Hematopoietic multipotent progenitor cell treated with erythropoietin and hydrocortisone succinate and interleukin-3 and kit ligand, for 8 days (in vitro differentiated cells): ENCODE measurements around the gene DENND5B.
"Not testable (repeated sequence)": the region's sequence is repeated elsewhere in the genome, so short reads cannot be mapped to it uniquely, and the experiment has no call there.

Experiments used
- DNase-seq: peaks from one replicate; pipeline ENCODE4 v3.0.0-alpha.2; 2015

The DENND5B gene

DNA sequence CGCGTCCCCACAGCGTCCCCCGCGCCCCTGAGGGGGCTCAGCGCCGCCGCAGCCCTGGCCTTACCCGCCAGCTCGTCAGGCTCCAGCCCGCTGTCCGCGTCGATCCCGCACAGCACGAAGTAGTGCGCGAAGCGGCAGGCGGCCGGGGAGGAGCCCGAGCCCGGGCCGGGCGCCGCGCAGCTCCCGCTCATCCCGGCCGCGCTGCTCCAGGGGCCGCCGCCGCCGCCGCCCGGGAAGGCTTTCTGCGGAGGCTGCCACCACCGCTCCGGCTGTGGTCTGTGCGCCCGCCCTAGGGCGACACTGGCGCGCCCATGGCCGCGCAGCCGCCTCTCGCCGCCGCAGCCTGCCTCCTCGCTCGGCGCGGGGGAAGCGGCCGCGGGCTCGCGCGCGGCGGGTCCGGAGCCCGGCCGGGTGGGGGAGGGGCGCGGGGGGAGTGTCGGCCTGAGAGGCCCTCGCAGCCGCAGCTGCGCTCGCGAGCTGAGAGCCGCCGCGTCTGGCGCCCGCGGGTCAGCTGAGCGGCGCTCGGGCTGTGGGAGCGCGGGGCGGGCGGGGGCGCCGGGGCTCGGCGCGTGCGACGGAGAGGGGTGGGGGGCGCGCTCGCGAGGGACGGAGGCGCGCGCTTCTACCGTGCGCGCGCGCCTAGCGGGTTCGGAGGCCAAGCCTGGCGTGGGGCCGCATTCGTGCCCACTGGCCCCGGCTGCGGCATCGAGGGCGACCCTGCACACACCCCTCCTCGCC is at the start of gene DENND5B:
Gene DENND5B (minus strand): TSS at position 495 of the 738 bp plus-strand sequence. CDS start 304 bp downstream, at position 191.
- DNase-seq, result peak; percentile 40

DNA sequence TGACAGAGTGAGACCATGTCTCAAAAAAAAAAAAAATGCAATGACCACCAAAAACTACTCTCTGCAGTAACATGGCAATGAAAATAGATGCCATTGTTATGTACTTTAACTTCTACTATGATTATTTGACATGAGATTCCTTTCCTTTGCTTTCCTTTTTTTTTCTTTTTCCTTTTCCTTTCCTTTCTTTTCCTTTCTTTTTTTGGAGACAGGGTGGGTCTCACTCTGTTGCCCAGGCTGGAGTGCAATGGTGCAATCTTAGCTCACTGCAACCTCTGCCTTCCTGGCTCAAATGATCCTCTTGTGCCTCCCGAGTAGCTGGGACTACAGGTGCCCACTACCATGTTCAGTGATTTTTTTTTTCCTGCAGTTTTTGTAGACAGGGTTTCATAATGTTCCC is 43.7 kb upstream of the DENND5B start:
- DNase-seq, result no peak

DNA sequence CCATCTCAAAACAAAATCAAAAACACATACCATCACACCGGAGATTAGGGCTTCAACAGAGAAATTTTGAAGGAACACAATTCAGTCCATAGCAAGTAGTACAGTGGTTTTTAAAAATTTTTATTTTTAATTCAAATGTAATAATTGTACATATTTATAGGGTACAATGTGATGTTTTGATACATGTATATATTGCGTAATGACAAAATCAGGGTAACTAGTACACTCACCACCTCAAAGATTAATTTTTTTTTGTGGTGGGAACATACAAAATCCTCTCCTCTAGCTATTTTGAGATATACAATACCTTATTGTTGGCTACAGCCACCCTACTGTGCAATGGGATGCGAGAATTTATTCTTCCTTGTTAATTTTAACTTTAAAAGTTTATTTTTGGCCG is 42.5 kb upstream of the DENND5B start:
- no peak for DNase-seq

DNA sequence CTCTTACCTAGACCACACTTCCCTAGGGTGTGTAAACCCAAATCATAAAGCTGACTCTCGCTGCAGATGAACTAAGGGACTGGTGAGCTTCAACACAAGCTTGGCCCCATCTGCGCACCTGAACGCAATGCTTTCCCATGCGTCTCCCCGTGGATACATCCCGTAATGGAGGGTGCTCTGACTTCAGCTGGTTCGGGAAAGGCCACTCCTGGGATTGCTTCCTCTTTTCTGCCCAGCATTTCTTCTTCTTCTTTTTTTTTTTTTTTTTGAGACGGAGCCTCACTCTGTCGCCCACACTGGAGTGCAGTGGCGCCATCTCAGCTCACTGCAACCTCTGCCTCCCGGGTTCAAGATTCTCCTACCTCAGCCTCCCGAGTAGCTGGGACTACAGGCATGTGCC is 40.9 kb upstream of the DENND5B start:
- DNase-seq, result no peak

DNA sequence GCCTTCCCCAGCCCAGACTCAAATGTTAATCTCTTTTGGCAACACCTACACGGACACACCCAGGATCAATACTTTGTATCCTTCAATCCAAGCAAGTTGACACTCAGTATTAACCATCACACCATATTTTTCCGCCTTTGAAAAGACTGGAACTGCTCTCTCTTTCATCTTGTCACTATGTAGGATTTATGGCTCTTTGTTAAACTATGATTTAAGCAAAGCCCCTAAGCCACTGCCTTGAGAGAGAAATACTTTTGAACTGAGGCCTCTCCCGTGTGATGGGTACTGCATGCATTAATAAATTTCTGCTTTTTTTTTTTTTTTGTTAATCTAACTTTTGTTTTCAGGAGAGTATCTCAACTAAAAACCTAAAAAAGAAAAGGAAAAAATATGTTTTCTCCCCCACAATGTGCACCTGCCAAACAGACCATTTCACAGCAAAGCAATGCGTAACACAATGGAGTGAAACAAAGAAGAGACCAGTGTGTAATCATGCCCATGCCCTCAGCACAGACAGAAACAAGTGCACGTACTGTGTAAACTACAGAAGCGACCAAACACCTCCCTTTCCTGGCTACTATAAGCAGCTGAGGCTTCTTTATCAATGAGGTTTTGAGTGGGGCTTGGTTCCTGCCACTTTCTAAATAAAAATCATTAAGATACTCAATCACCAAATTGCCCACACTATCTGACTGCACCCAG is 40.2 kb upstream of the DENND5B start:
- DNase-seq, result no peak

DNA sequence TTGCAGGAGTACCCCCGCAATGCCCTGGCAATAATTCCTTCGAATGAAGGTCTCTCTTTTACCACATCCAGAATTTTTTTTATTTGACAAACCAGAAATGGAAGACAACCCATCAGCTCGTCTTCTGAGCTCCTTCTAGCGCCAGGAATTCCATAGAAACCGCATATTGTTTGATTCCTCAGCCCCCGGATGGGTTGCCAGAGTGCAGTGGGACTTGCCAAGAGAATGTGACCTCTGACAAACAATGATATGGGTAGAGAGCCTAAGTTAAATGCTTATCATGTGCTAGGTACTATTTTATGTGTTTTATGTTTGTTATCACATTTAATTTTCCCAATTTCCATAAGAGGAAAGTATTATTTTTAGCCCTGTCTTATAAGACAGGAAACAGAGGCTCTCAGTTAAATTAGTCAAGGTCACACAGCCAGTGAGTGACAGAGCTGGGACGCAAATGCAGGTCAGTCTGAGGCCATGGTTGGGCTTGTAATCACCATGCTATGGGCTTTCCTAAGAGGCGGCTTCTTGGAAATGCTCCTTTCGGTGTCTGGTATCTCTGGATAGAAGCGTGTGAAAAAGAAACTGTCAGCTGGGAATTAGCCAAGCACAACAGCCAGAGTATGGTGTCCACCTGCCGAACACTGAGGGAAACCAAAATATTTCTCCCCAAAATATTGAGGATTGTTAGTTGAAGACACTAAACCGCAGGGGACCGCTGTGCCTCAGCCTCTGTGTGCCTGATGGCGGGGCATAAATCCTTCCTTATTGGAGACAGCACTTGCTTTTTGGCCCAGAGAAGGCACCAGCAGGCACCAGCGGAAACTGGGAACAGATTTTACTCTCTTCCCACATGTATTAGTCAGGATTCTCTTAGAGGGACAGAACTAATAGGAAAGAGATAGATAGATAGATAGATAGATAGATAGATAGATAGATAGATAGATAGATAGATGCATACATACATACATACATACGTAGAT is 39.1 kb upstream of the DENND5B start:
- DNase-seq, result no peak

DNA sequence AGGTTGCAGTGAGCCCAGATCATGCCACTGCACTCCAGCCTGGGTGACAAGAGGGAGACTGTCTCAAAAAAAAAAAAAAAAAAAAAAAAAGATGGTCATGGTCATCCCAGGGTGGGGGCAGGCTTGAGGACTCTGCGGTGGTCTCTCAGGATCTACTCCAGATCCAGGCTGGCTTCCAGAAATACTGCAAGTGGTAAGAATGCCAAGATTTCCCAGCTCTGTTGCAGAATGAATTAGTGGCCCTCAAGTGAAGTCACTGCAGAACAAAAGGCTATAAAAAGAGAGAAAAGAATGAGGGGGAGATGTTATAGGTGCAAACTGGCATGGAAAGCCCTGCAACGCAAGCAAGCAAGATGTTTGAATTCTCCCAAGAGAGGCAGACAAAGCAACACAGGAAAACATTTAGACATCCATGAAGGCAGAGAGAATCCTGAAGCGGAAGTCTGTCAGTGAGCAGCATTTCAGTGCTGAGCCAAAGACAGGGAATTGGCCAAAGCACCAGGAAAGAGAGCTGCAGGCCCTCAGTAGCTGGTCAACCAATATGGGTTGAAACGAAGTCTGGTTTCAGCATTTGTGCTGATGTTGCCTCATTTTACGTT is 36.6 kb upstream of the DENND5B start:
- DNase-seq, result no peak

DNA sequence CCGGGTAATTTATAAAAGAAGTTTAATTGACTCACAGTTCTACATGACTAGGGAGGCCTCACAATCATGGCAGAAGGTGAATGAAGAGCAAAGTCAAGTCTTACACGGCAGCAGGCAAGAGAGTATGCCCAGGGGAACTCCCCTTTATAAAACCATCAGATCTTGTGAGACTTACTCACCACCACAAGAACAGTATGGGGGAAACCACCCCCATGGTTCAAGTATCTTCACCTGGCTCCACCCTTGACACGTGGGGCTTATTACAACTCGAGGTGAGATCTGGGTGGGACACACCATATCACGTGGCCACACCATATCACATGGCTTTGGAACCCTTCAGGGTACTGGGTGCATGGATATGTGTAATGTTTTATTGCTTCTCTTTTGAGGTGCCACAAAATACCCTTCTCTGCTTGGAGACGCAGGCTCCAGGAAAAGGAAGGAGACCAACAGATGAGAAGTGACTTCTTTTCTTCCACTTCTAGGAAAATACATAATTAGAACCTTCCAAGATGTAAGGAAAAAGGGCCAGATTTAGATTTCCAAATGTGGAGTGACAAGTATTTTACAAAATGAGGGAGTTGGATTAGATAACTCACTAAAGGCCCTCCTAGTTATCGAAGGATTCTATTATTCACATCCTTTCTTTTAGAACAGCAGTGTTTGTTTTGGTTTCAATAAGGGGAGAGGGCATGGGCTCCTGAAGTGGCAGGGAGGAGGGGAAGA is 35.5 kb upstream of the DENND5B start:
- DNase-seq, result no peak

DNA sequence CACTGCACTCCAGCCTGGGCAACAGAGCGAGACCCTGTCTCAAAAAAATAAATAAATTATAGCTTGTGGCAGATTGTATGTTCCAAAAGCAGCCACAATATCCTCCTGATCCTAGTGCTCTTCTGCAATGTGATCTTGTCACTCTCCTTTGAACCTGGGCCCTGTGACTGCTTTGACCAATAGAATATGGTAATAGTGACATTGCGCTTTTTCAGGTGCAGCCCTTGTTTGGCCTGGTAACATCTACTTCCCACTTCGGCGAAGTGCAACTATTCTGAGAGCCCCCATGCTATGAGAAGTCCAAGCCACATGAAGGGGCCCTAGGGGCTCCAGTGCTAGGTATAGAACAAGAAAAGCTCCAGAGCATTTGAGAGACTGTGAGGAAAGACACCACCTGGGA is 31.1 kb upstream of the DENND5B start:
- DNase-seq, result no peak

DNA sequence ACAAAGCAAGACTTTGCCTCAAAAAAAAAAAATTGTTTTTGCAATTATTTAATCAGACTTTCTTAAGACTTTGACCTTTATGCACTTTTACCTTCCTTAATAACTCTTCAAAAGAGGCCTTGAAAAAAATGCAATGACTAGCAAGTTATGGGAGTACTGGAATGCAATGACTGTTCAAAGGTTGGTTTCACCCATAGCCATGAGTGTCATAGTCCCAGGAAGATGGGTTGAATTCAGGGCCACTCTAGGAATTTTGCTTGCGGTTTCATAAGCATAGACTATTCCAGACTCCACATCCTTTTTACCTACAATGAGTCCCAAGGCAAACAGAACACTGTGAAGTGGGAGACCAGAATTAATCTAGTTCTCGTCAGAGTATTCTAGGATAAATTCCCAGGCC is 29.4 kb upstream of the DENND5B start:
- DNase-seq, result no peak

DNA sequence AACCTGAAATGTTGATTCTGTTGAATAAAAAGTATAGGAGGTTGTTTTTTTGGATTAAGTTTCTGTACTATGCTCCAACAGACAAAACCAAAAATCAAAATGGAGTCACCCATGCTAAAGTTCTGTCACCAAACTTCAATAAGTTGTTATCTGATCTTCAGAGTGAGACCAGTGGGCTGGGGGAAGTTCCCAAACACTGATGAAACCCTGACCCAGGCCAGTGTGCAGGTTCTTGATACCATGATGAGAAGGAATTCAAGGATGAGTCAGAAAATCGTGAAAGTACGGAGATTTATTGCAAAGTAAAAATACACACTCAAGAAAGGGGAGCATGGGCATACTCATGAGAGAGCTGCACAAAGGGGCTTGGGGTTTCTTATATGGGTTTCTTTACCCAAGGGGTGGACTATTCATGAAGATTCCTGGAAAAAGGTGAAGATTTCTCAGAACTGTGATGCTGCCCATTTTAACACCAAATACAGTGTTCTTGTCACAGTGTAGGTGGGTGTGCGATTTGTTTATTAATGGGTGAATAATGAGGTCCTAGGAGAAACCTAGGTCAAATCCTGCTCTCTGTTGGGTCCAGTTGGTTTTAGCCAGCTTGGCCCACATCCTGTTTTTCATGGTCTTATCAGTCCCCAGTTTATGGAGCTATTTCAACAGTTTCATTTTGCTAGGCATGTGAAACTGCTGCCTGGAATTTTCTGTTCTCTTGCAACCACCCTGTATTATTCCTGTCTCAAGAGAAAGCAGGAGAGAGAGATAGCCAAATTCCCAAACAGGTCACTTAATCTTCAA is 27.5 kb upstream of the DENND5B start:
- DNase-seq, result peak; percentile 3

DNA sequence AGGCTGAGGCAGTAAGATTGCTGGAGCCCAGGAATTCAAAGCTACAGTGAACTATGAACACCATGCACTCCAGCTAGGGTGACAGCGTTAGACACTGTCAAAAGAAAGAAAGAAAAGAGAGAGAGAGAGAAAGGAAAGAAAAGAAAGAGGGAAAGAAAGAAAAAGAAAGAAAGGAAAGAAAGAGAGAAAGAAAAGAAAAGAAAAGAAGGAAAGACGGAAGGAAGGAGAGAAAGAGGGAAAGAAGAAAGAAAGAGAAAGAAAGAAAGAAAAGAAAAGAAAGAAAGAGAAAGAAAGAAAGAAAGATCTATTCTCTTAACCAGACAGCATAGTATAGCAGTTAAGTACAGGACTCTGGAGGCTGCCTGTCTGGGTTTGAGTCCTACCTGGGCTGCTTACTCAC is 21.9 kb upstream of the DENND5B start:
- DNase-seq, result no peak

DNA sequence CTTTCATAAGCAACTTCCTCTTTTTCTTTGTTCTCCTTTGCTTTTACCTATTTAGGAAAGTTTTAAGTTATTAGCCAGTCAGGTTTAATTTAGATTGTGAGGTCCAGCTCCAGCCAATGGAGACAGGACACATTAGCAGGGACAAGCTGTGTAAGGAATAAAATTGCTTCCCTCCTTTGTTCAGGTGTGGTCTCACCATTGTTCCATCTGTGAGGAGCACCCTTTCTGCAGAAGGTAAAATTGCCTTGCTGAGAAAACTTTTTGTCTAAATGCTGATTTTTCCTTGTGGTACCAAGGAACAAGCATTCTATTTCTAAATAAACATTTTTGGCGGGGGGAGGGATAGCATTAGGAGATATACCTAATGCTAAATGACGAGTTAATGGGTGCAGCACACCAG is 17.4 kb upstream of the DENND5B start:
- DNase-seq, result not testable (repeated sequence)

DNA sequence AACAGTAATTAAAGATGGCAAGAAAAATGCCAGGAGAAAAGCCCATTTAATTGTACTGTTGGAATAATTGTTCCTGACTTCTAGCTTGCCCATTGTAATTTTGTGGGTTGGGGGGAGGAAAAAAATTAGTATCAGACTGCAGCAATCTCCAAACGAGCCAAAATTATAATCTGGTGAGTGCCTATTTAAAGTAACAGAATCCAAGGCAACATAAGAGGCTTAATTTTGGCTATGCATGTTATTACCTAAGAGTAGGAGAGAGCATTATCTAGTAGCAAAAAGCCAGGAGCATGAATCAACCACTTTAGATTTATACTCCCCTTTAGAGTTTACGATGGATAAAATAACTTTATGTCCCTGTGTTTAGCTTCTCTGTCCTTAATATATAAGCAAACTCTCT is 14.6 kb upstream of the DENND5B start:
- DNase-seq, result no peak

DNA sequence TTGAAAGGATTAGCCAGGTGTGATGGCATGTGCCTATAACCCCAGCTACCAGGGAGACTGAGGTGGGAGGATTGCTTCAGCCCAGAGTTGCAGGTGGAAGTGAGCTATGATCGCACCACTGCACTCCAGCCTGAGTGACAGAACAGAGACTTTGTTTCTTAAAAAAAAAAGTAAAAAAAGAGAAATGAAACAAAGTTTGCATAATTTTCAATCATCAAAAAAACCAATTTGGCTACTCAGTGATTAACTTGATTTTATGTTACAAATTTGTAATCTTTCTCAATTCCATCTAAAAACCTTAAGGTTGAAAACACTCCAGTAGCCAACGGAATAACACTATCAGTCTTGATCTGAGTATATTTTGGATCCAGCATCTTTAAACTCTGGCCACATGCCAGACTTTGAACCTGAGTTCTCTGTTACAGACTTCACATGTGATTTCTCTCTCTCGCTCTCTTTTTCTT is 12.6 kb upstream of the DENND5B start:
- no peak for DNase-seq

DNA sequence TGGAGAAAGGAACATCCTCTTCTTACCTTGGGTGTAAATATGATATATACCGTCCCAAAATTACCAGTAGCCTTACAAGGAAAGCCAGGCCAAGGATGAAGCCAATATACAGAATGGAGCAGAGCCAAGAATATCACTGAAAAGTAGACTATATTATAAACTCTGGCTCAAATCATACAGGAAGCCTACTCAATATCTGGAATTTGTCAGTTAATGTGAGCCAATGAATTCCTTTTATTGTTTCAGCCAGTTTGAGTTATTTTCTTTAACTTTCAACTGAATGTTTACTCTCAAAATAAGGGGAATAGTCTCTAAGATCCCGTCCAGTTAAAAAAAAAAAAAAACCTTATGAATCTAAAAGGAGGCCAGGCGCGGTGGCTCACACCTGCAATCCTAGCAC is 9.8 kb upstream of the DENND5B start:
- no peak for DNase-seq

DNA sequence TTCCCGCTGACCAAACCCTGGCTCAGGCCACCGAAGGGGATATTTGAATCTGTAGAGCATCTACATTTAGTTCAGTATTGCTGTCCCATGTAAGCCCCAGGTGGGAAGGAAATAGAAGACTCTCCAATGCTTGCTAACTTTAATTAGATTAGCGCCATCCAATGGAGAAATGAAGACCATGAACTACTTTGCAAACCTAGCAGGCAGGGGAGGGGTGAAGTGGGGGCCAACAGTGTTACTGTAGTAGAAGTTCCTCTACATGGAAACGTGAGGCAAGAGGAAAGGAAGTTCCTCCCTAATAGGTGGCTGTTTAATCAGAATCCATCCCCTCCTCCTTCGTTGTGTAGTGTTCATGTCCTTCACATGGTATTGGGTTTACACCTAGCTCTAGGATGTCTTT is 9.3 kb upstream of the DENND5B start:
- DNase-seq, result no peak

DNA sequence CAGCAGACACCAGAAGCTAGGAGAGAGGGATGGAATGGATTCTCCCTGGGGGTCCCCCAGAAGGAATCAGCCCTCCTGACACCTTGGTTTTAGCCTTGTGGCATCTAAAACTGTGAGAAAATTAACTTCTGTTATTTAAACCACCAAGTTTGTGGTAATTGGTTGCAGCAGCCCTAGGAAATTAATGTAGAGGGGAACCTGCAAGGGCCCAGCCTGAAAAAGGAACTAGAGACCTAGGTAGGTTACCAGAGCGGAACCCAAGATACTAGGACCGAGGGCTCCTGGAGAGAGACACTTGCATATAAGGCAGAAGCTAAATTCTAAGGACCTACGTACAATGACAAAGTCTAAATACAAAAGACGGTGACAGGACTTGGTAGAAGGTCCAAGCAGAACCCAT is 8.1 kb upstream of the DENND5B start:
- no peak for DNase-seq

DNA sequence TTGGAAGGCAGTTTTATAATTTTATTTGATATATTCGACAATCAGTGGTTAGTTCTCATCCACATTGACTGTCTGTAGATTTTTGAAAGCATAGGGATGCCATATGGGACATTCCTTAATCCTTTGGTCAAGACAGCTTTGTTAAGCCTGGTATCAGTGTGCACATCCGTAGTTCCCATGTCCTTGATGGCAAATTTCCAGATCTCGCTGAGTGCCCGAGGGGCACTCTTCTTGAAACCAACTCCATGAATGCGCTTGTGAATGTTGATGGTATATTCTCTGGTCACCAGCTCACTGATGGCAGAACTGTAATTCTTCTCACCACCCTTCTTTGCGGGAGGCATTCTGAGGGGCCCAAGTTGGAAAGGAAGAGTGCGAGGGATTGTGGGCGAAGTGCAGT is 6.1 kb upstream of the DENND5B start:
- no peak for DNase-seq

DNA sequence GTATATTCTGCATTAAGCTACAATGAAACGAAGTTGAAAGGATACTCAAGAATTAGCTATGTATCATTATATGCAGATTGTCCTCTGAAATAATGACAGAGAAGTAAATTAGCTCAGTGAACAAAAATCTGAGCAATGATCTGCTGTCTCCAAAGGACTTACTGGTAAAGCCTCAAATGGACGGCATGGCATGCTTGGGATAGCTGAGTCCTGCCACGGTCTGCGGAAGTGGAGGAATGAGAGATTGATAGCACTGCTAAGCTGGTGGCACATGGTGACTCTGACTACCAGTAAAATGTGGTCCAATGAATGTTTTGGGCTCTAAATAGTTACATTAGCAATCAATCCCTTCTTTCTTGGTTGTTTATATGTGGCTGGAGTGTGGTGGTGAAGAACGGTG is 3.7 kb upstream of the DENND5B start:
- DNase-seq, result no peak

DNA sequence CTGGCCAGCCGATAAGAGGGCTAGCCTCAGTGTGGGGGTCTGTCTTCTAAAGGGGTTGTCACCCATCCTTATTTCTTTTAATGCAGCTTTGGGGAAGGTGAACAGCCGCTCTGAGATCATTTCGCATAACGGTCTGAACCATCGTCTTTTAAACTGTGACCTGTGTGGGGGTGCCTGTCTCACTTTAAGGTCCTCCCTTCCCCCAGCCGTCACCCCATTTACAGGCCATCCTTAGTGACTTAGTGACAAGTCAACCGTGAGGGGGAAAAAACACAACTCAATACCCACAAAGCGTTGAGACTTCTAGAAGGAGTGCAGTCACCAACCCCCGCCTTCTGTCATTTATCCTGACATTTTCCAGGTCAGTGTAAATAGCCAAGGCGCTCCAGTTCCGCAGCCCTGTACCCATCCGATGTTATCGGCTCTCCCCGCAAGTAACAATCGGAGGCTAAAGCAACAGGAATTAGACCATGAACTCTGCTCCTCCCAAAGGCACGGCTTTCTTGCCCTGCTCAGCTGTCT is 505 bp upstream of the DENND5B start:
- DNase-seq, result peak; percentile 42
